Spleen (tissue), 3 donors: Measurements from ENCODE around the gene C1QTNF8.

Experiments used
- POLR2A ChIP-seq, 3 donors: fragments of 450-650 bp; IDR thresholded peaks; one replicate each; pipeline ENCODE4 v1.5.1; 2017; ENCODE audit warnings: antibody characterized with exemption in 3 of 3, mild to moderate bottlenecking in 1 of 3
- POLR2AphosphoS5 ChIP-seq, 3 donors: sonication (generic); formaldehyde crosslinking; IDR thresholded peaks; one replicate each; pipeline ENCODE4 v1.5.1; 2017; ENCODE audit warnings: antibody characterized with exemption in 3 of 3

DNA sequence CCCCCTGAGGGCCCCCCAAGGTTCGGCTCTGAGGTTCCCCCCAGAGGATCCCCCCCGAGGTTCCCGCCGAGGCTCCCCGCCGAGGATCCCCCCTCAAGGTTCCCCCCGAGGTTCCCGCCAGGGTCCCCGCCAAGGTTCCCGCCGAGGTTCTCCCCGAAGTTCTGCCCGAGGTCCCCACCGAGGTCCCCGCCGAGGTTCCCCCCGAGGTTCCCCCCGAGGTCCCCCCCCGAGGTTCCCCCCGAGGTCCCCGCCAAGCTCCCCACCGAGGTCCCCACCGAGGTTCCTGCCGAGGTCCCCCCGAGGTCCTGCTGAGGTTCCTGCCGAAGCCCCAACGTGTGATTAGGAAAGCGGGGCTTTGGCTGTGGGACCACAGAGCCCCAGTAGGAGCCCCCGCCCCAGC lies 55.7 kb downstream of the C1QTNF8 start:
- TF ChIP-seq POLR2A (IDR thresholded peaks at IDR 0.05) (no peak), POLR2AphosphoS5 (IDR thresholded peaks at IDR 0.05) (no peak)
